Measurements from ENCODE around the gene DDOST. TPM values are rescaled to one million over a fixed set of nuclear protein-coding genes. Genes with fewer than 3 reads are reported as not detected.

The DDOST gene
- polyA plus RNA-seq, 3 donors, result 125 to 245 (median 241) TPM

GRCh38 chr1:20644416-20644815 lies 16.8 kb downstream of the DDOST start:
- Mint-ChIP-seq H3K36me3 (peaks cover 74 to 82% of the 10 kb centered on the region in 2 donors), H3K4me3 (no peak overlapping the region), H3K9me3 (no peaks in the 10 kb centered on the region), H3K4me1 (no peaks in the 10 kb centered on the region), H3K27ac (peak overlapping the region in 1 of 7 donors; percentile 26), H3K27me3 (ENCODE audit: low read depth in 3 of 3) (peaks cover 0 to 3% (median 0%) of the 10 kb centered on the region in 3 donors)
- Histone ChIP-seq H3K4me2 (replicated peaks; ENCODE audit: extremely low read depth, low read length, poor library complexity, severe bottlenecking) (no peak overlapping the region), H3K36me3 (replicated peaks in 1 of 2; ENCODE audit: control insufficient read depth in 1 of 2, insufficient read depth in 2 of 2, low read length in 2 of 2) (peaks cover 62 to 86% of the 10 kb centered on the region in 2 donors), H3K4me3 (replicated peaks in 1 of 3; ENCODE audit: low read depth in 2 of 3, low read length in 3 of 3) (no peak overlapping the region), H3K9me3 (replicated peaks in 1 of 2; ENCODE audit: control insufficient read depth in 1 of 2, insufficient read depth in 1 of 2, low read length in 2 of 2) (no peaks in the 10 kb centered on the region), H3K27me3 (ENCODE audit: control insufficient read depth in 2 of 2, insufficient read depth in 2 of 2, low read length in 2 of 2) (no peaks in the 10 kb centered on the region), H3K9ac (ENCODE audit: insufficient read depth, low read length, poor library complexity, severe bottlenecking) (no peak overlapping the region), H3K79me2 (ENCODE audit: insufficient read depth, low read length) (no peaks in the 10 kb centered on the region), H3K27ac (ENCODE audit: low read depth in 1 of 2, low read length in 2 of 2) (no peak overlapping the region), H3K4me1 (ENCODE audit: control insufficient read depth in 1 of 2, insufficient read depth in 2 of 2, low read length in 2 of 2) (no peaks in the 10 kb centered on the region), H2AFZ (ENCODE audit: insufficient read depth, low read depth, low read length, poor library complexity, severe bottlenecking) (no peak overlapping the region), H4K20me1 (ENCODE audit: insufficient read depth, low read length) (peaks cover 24% of the 10 kb centered on the region)
- DNase-seq, result no peak
- intact Hi-C loops (cut with micrococcal nuclease), result no loop called here
- TF ChIP-seq, protein P1, sequence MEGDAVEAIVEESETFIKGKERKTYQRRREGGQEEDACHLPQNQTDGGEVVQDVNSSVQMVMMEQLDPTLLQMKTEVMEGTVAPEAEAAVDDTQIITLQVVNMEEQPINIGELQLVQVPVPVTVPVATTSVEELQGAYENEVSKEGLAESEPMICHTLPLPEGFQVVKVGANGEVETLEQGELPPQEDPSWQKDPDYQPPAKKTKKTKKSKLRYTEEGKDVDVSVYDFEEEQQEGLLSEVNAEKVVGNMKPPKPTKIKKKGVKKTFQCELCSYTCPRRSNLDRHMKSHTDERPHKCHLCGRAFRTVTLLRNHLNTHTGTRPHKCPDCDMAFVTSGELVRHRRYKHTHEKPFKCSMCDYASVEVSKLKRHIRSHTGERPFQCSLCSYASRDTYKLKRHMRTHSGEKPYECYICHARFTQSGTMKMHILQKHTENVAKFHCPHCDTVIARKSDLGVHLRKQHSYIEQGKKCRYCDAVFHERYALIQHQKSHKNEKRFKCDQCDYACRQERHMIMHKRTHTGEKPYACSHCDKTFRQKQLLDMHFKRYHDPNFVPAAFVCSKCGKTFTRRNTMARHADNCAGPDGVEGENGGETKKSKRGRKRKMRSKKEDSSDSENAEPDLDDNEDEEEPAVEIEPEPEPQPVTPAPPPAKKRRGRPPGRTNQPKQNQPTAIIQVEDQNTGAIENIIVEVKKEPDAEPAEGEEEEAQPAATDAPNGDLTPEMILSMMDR (IDR thresholded peaks at IDR 0.05), result no peak
- WGBS (ENCODE audit: insufficient coverage), result 95% methylated on average over 10 of the region's 13 CpGs

DNA sequence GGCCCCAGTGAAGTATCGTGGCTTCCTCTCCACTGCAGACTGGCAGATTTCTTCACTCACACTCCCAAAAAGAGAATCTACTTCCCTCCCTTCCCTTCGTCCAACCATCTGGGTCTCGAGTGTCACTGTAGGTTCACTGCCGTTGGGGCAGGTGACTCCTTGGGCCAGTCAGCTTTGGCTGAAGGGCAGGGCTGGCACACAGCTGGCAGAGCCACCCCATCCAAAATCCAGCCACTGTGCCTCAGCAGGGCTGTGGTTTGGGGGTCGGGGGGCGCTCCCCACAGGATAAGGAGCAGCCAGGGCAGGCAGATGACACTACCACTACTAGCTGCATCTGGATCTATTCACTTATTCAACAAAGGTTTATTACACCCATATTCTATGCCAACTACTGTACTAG lies 18.1 kb downstream of the DDOST start:
- Mint-ChIP-seq H3K27ac (peak overlapping the region in 2 of 7 donors; percentile 21 to 55), H3K4me3 (no peak overlapping the region), H3K36me3 (peaks cover 74 to 82% of the 10 kb centered on the region in 2 donors), H3K4me1 (no peaks in the 10 kb centered on the region), H3K9me3 (no peaks in the 10 kb centered on the region), H3K27me3 (ENCODE audit: low read depth in 3 of 3) (peaks cover 0 to 3% (median 0%) of the 10 kb centered on the region in 3 donors)
- DNase-seq, result no peak
- Histone ChIP-seq H3K9me3 (replicated peaks in 1 of 2; ENCODE audit: control insufficient read depth in 1 of 2, insufficient read depth in 1 of 2, low read length in 2 of 2) (no peaks in the 10 kb centered on the region), H3K27me3 (ENCODE audit: control insufficient read depth in 2 of 2, insufficient read depth in 2 of 2, low read length in 2 of 2) (no peaks in the 10 kb centered on the region), H3K4me2 (replicated peaks; ENCODE audit: extremely low read depth, low read length, poor library complexity, severe bottlenecking) (no peak overlapping the region), H3K79me2 (ENCODE audit: insufficient read depth, low read length) (no peaks in the 10 kb centered on the region), H3K4me1 (ENCODE audit: control insufficient read depth in 1 of 2, insufficient read depth in 2 of 2, low read length in 2 of 2) (no peaks in the 10 kb centered on the region), H3K9ac (ENCODE audit: insufficient read depth, low read length, poor library complexity, severe bottlenecking) (no peak overlapping the region), H3K4me3 (replicated peaks in 1 of 3; ENCODE audit: low read depth in 2 of 3, low read length in 3 of 3) (no peak overlapping the region), H4K20me1 (ENCODE audit: insufficient read depth, low read length) (peaks cover 24% of the 10 kb centered on the region), H2AFZ (ENCODE audit: insufficient read depth, low read depth, low read length, poor library complexity, severe bottlenecking) (no peak overlapping the region), H3K36me3 (replicated peaks in 1 of 2; ENCODE audit: control insufficient read depth in 1 of 2, insufficient read depth in 2 of 2, low read length in 2 of 2) (peaks cover 62 to 86% of the 10 kb centered on the region in 2 donors), H3K27ac (ENCODE audit: low read depth in 1 of 2, low read length in 2 of 2) (no peak overlapping the region)
- intact Hi-C loops (cut with micrococcal nuclease), result loop anchor here in 1 of 2 donors (2.0 kb wide), 1 partner anchor 116 kb away; no protein-coding TSS in a partner anchor
- WGBS (ENCODE audit: insufficient coverage), result 54% methylated on average over 4 of the region's 6 CpGs
- TF ChIP-seq, protein P1 (IDR thresholded peaks at IDR 0.05), result no peak

Data from CD14-positive monocyte (primary cell).